Measurements from ENCODE around the gene GOLT1A. TPM values are rescaled to one million over a fixed set of nuclear protein-coding genes. Genes with fewer than 3 reads are reported as not detected.

GOLT1A gene
- total and polyA plus RNA-seq, 4 donors: 14.1 to 103 (median 52.7) TPM

GRCh38 chr1:204225841-204226735, 12.3 kb upstream of the GOLT1A start:
- Histone ChIP-seq H3K4me1 (ENCODE audit: control insufficient read depth in 4 of 4, insufficient read depth in 4 of 4, low read length in 3 of 4) (peaks cover 4 to 31% (median 21%) of the 10 kb centered on the region in 4 donors), H3K4me3 (ENCODE audit: low read depth in 1 of 3, low read length in 3 of 3) (no peak overlapping the region), H3K27ac (ENCODE audit: low read depth in 1 of 2, low read length in 2 of 2) (peak overlapping the region; percentile 85 to 87), H3K36me3 (ENCODE audit: control insufficient read depth in 4 of 4, insufficient read depth in 3 of 4, low read depth in 1 of 4, low read length in 3 of 4) (peaks cover 3 to 31% (median 26%) of the 10 kb centered on the region in 4 donors), H3K9me3 (ENCODE audit: control insufficient read depth in 4 of 4, low read length in 3 of 4) (no peaks in the 10 kb centered on the region), H3K27me3 (ENCODE audit: control insufficient read depth in 4 of 4, insufficient read depth in 4 of 4, low read length in 3 of 4) (no peaks in the 10 kb centered on the region), H3K9ac (ENCODE audit: low read depth in 1 of 2, low read length in 2 of 2) (peak overlapping the region in 1 of 2 donors; percentile 0)
- DNase-seq (ENCODE audit: low spot score): no peak
- TF ChIP-seq SP1 (IDR thresholded peaks at IDR 0.05) (peak; percentile 93), ATF3 (IDR thresholded peaks at IDR 0.05) (no peak), MAX (IDR thresholded peaks at IDR 0.05) (peak; percentile 67), RXRA (IDR thresholded peaks at IDR 0.05) (peak; percentile 98 to 99), HNF4G (IDR thresholded peaks at IDR 0.05) (peak; percentile 50), FOXA2 (IDR thresholded peaks at IDR 0.05) (peak; percentile 44), HNF4A (conservative IDR thresholded peaks at IDR 0.05) (peak; percentile 82 to 85), TAF1 (conservative IDR thresholded peaks at IDR 0.05) (no peak), YY1 (IDR thresholded peaks at IDR 0.05) (no peak), FOXA1 (IDR thresholded peaks at IDR 0.05) (peak; percentile 18), REST (IDR thresholded peaks at IDR 0.05) (peak; percentile 60), ZBTB33 (IDR thresholded peaks at IDR 0.05) (peak; percentile 88), RAD21 (IDR thresholded peaks at IDR 0.05) (peak; percentile 38 to 46), NR2F2 (IDR thresholded peaks at IDR 0.05) (peak; percentile 58), JUND (IDR thresholded peaks at IDR 0.05) (peak; percentile 70 to 74), EGR1 (IDR thresholded peaks at IDR 0.05; ENCODE audit: low read depth in 2 of 2) (peak in 1 of 2 donors; percentile 80), CTCF (IDR thresholded peaks at IDR 0.05; ENCODE audit: low read depth, low read length, missing input control) (no peak), GABPA (IDR thresholded peaks at IDR 0.05 in 1 of 2, conservative IDR thresholded peaks at IDR 0.05 in 1 of 2) (peak in 1 of 2 donors; percentile 76)
- WGBS: 37% methylated on average over 16 of the region's 16 CpGs
